ENCODE data around the gene ALK.

Gene ALK

DNA sequence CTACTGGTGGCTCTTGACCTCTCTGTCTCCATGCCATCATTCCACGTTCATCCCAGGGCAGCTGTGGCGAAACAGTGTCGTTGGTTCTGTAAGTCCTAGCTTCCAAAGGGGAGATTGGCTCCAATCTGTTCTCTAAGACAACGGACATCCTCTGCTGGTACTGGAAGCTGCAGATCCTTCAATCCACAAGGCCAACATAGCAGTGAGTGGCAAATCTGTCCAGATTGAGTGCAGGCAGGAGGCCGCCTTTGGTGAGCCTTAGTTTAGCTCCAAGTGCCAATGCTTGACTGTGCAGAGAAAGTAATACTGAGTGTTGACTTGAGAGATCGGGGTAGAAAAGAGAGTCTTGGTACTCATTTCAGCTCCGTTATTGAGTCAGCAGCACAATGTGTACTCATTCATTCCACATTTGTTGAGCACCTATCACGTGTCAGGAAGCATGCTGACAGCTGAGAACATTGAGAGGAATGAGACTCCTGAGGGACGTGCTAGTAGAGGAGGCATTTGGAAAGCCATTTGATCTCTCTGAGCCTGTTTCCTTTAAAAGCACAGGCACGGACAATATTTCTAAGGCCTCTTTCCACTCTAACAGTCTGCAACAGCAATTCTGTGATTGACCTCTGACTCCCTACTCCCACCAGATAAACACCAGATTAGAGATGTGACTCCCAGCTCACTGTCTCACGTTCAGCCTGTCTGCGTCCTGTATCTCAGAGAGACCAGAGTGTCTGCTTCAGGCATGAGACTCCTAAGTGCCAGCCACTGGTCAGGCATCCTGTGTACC is 500.2 kb downstream of the ALK start:
- H3K27me3 ChIP-seq (ENCODE audit: insufficient read depth, low read length): no peaks in the 10 kb centered on the region
- no peak overlapping the region for H3K4me2 ChIP-seq (ENCODE audit: low read length)
- H3K9me2 ChIP-seq (ENCODE audit: low read depth, low read length): no peaks in the 10 kb centered on the region
- TF ChIP-seq CTCF (IDR thresholded peaks at IDR 0.05; ENCODE audit: low read length): no peak
- TF ChIP-seq EZH2 (IDR thresholded peaks at IDR 0.05; ENCODE audit: borderline replicate concordance, low read length): no peak
- no peak overlapping the region for H3K4me3 ChIP-seq (ENCODE audit: low read depth, low read length, poor library complexity, severe bottlenecking)
- no peaks in the 10 kb centered on the region for H4K20me1 ChIP-seq (ENCODE audit: insufficient read depth, low read length)
- no peak overlapping the region for H3K9ac ChIP-seq (ENCODE audit: low read length)
- H3F3A ChIP-seq (ENCODE audit: insufficient read depth, low read length): no peaks in the 10 kb centered on the region
- no peak overlapping the region for H3K27ac ChIP-seq (ENCODE audit: low read depth, low read length, poor library complexity, severe bottlenecking)
- H3K79me2 ChIP-seq (ENCODE audit: insufficient read depth, low read length): no peaks in the 10 kb centered on the region
- H3K9me3 ChIP-seq (ENCODE audit: low read length): no peaks in the 10 kb centered on the region
- H3K36me3 ChIP-seq (ENCODE audit: insufficient read depth, low read length): no peaks in the 10 kb centered on the region
- H3K4me1 ChIP-seq (ENCODE audit: insufficient read depth, low read length, severe bottlenecking): no peaks in the 10 kb centered on the region
- no peak overlapping the region for H2AFZ ChIP-seq (ENCODE audit: low read length)

DNA sequence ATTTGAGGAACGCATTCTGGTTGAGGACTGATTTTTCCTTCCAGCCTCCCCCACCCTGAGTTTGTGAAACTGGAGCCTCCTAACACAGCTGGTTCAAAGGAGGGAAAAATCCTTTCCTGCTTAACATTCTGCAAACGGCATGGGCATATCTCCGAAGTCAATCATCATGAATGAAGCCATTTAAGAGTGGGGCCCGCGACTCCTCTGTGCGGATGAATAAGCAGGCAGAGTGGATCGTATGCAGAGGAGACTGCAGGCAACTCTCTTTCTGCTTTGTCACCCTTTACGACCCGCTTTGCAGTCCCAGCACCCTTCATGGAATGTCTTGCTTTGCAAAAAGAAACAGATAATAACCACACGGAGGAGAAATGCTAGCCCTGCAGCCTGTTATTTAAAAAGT is 500.9 kb downstream of the ALK start:
- TF ChIP-seq CTCF (IDR thresholded peaks at IDR 0.05; ENCODE audit: low read length): no peak
- TF ChIP-seq EZH2 (IDR thresholded peaks at IDR 0.05; ENCODE audit: borderline replicate concordance, low read length): no peak
- no peaks in the 10 kb centered on the region for H3F3A ChIP-seq (ENCODE audit: insufficient read depth, low read length)
- H2AFZ ChIP-seq (ENCODE audit: low read length): no peak overlapping the region
- no peaks in the 10 kb centered on the region for H3K36me3 ChIP-seq (ENCODE audit: insufficient read depth, low read length)
- no peak overlapping the region for H3K27ac ChIP-seq (ENCODE audit: low read depth, low read length, poor library complexity, severe bottlenecking)
- H3K79me2 ChIP-seq (ENCODE audit: insufficient read depth, low read length): no peaks in the 10 kb centered on the region
- no peaks in the 10 kb centered on the region for H3K27me3 ChIP-seq (ENCODE audit: insufficient read depth, low read length)
- no peak overlapping the region for H3K4me2 ChIP-seq (ENCODE audit: low read length)
- H3K9me2 ChIP-seq (ENCODE audit: low read depth, low read length): no peaks in the 10 kb centered on the region
- H3K4me1 ChIP-seq (ENCODE audit: insufficient read depth, low read length, severe bottlenecking): no peaks in the 10 kb centered on the region
- no peak overlapping the region for H3K4me3 ChIP-seq (ENCODE audit: low read depth, low read length, poor library complexity, severe bottlenecking)
- no peak overlapping the region for H3K9ac ChIP-seq (ENCODE audit: low read length)
- no peaks in the 10 kb centered on the region for H4K20me1 ChIP-seq (ENCODE audit: insufficient read depth, low read length)
- no peaks in the 10 kb centered on the region for H3K9me3 ChIP-seq (ENCODE audit: low read length)

GRCh38 chr2:29417630-29418029 is 503.8 kb downstream of the ALK start:
- Histone ChIP-seq H4K20me1 (ENCODE audit: insufficient read depth, low read length) (no peaks in the 10 kb centered on the region), H3K27me3 (ENCODE audit: insufficient read depth, low read length) (no peaks in the 10 kb centered on the region), H3K36me3 (ENCODE audit: insufficient read depth, low read length) (no peaks in the 10 kb centered on the region), H3K9me2 (ENCODE audit: low read depth, low read length) (no peaks in the 10 kb centered on the region), H3K4me1 (ENCODE audit: insufficient read depth, low read length, severe bottlenecking) (no peaks in the 10 kb centered on the region), H3K4me3 (ENCODE audit: low read depth, low read length, poor library complexity, severe bottlenecking) (no peak overlapping the region), H3K9me3 (ENCODE audit: low read length) (no peaks in the 10 kb centered on the region), H3F3A (ENCODE audit: insufficient read depth, low read length) (no peaks in the 10 kb centered on the region), H3K27ac (ENCODE audit: low read depth, low read length, poor library complexity, severe bottlenecking) (no peak overlapping the region), H3K9ac (ENCODE audit: low read length) (no peak overlapping the region), H3K4me2 (ENCODE audit: low read length) (no peak overlapping the region), H2AFZ (ENCODE audit: low read length) (no peak overlapping the region), H3K79me2 (ENCODE audit: insufficient read depth, low read length) (no peaks in the 10 kb centered on the region)
- TF ChIP-seq CTCF (IDR thresholded peaks at IDR 0.05; ENCODE audit: low read length) (no peak), EZH2 (IDR thresholded peaks at IDR 0.05; ENCODE audit: borderline replicate concordance, low read length) (no peak)
